Fibroblast of lung (primary cell): ENCODE results near the gene NR2E3.

Experiments used
- EZH2 ChIP-seq: IDR thresholded peaks from 2 replicates; pipeline ENCODE4 v1.5.1; 2012; ENCODE audit warnings: low read length, control low read depth, mild to moderate bottlenecking; ENCODE audit errors: missing control alignments
- TF ChIP-seq, protein P1 (sequence below), 2 donors: IDR thresholded peaks in 1 of 2; conservative IDR thresholded peaks in 1 of 2; 1 replicate in 1 of 2; 2 replicates in 1 of 2; pipeline ENCODE4 v1.5.1; 2011 to 2012; ENCODE audit warnings: low read length in 2 of 2, control low read depth in 1 of 2, inconsistent platforms in 1 of 2, low read depth in 1 of 2, mild to moderate bottlenecking in 1 of 2

DNA sequence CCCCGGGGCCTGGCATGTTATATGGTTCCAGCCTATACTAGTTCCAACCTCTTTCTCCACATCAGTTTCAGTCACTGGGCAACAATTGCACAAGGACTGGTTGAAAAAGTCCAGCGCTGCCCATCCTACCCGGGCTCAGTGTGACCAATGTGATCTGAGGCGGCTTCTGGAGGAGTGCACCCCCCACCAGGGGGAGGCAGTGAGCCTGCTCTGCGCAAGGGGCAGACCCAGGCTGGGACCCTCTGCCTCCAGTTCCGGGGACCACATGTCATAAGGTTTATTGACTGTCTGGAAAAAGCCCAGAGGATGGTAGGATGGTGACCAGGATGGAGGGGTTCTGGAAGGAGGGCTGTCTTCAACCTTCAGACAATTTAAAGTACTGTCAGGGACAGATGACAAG is 25.6 kb upstream of the NR2E3 start:
- TF ChIP-seq, protein P1, sequence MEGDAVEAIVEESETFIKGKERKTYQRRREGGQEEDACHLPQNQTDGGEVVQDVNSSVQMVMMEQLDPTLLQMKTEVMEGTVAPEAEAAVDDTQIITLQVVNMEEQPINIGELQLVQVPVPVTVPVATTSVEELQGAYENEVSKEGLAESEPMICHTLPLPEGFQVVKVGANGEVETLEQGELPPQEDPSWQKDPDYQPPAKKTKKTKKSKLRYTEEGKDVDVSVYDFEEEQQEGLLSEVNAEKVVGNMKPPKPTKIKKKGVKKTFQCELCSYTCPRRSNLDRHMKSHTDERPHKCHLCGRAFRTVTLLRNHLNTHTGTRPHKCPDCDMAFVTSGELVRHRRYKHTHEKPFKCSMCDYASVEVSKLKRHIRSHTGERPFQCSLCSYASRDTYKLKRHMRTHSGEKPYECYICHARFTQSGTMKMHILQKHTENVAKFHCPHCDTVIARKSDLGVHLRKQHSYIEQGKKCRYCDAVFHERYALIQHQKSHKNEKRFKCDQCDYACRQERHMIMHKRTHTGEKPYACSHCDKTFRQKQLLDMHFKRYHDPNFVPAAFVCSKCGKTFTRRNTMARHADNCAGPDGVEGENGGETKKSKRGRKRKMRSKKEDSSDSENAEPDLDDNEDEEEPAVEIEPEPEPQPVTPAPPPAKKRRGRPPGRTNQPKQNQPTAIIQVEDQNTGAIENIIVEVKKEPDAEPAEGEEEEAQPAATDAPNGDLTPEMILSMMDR (conservative IDR thresholded peaks at IDR 0.05 in 1 of 2, IDR thresholded peaks at IDR 0.05 in 1 of 2; ENCODE audit: low read depth in 1 of 2, low read length in 2 of 2) = peak; percentile 12 to 26
- no peak for TF ChIP-seq EZH2
